NCI-H2227 (cell line): ENCODE data around the gene SLC4A1.

Source experiments
- DNase-seq: peaks from one replicate; lab custom pipeline; 2025; ENCODE audit not compliant: unreplicated experiment; lab: John Stamatoyannopoulos, UW

The SLC4A1 gene

DNA sequence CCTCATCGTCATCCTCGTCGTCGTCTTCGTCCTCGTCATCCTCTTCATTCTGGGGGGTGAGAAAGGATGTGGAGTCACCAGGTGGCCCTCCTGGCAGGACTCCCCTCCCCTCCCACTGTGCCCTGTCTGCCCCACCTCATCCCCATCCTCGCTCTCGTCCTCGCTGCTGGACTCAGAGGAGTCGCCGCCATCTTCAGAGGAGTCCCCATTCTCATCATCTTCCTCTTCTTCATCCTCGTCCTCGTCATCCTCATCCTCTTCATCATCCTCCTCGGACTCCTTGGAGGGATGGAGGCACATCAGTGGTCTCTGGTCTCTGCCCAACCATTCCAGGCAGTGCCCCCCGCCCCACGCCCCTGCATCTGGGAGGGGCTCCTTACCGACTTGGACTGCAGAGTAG lies 60.6 kb downstream of the SLC4A1 start:
- DNase-seq: no peak

DNA sequence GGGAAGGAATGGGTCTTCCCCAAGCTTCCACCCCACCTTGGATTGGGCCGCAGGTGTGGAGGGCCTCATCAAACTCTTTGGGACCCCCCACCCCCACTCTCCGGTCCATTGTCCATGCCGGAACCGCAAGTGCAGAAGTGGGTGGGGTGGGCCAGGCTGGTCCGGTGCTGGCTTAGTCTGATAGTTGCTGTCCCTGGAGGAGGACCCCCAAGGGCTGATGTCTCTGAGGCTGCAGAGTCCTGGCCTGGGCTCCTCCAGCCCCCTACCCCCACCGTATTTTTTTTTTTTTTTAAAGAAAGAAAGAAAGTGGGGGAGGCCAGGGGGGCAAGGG lies 61.1 kb downstream of the SLC4A1 start:
- no peak for DNase-seq

DNA sequence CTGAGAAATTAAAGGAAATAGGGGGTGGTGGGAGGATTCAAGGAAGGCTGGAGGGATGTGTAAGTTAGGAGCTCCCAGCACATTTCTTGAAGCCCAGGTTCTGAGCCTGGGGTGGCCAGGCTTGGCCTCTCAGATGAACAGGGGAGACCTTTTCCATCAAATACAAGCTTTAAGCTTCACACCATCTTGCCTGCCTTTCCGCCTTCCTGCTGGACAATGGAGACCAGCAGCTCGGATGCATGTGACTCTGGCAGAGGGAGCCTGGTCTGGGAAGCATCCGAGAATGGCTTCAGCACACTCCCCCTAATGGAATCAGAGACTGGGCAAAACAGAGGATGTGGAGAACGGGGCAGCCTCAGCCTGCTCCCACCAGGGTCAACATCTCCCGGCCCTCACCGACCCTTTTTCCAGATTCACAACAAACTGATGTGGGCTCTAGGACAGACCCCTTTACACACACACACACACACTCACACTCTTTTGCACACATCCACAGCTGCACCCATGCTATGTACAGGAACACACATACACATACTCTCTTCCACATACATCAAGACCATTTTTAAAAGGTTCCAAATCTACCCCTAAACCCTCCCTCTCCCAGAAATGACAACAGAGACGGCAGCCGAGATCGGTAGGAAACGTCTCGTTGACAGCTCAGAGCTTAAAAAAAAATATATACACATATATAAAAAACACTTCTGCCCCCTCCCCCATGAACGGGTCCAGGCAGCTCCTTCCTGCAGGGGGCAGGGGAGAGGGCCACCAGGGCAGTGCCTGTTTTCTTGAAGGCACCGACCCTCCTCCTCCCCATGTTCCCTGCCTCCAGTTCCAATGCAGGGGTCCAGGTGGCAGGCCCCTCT lies 61.7 kb downstream of the SLC4A1 start:
- no peak for DNase-seq

DNA sequence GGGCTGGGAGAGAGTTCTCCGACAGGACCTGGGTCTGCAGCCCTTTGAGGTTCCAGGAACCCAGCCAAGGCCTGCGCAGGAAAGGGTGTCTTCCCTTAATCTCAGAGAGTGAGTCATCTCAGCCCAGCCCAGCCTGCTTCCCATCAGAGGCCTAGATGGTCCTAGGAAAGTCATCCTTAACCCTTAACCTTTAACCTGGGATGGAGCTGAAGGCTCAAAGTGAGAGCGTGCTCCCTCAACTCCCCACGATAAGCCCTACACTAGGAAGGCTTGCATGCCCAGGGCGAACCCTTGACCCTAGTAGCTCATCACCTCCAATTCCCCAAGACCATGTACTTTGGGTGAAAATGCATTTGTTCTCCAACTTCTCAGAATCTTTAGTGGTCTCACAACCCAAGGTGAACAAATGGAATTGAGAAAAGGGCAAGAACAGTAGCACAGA lies 63.5 kb downstream of the SLC4A1 start:
- DNase-seq: no peak

DNA sequence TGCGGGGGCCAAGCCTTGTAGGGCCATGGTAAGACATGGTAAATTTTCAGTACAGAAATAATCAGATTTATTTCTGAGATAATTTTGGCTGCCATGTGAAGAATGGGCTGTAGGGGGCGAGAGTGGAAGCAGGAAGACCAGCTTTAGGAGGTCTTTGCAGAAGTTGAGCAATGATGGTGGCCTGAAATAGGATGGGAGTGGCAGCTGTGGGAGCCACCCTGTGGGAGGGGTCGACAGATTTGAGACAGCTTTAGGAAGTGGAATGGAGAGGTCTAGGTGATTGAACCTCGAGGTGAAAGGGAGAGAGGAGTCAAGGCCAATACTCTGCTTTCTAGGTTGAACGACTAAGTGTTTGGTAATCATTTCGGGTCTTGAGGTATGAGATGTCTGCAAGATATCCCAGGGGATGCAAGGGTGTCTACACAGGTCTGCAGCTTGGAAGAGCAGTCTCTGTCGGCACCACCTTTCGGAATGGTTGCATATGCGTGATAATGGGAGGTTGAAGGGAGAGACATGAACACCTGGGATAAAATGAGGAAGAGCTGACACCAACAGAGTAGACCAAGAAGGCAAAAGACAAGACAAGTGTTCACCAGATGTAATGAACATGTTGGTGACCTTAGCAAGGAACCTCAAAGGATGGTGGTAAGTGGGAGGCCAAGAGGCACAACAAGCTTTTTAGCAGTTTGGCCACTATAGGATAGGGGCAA lies 64.0 kb downstream of the SLC4A1 start:
- peak; percentile 70 for DNase-seq

DNA sequence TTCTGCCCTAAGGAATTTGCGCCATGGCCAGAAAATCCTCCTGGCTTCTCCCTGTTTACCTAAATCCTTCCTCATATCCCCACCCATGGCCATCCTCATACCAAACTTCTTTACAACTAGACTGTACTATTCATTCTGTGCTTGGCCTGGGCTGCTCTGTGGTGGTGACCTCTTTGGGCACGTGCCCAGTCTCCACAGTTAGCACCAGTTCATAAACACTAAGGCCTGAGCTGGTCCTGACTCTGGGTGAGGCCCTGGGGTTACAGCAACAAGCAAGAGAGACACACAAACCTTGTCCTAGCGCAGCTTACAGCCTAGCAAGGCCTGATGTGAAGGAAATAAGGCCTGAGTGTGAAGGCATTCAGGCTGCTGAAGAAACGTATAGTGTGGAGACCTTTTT lies 65.2 kb downstream of the SLC4A1 start:
- DNase-seq: no peak

- DNase-seq: peak; percentile 81
Measured at GRCh38 chr17:44200478-44201155, 67.3 kb downstream of the SLC4A1 start.

GRCh38 chr17:44199553-44200477 lies 68.1 kb downstream of the SLC4A1 start, which contains the start of gene ATXN7L3:
TSS of gene ATXN7L3 (minus strand) at chr17:44199884. CDS start at chr17:44198070, 1,814 bp downstream.
- peak; percentile 98 for DNase-seq

GRCh38 chr17:44198721-44199552 lies 69.0 kb downstream of the SLC4A1 start:
- DNase-seq: peak; percentile 80
